ENCODE data around the gene FBXL3.
"Not testable (repeated sequence)": the region's sequence is repeated elsewhere in the genome, so short reads cannot be mapped to it uniquely, and the experiment has no call there.

The FBXL3 gene

GRCh38 chr13:76968041-76968440, 58.9 kb downstream of the FBXL3 start:
- Mint-ChIP-seq H3K4me1 (ENCODE audit: low read depth) (no peaks in the 10 kb centered on the region), H3K36me3 (ENCODE audit: low read depth) (no peaks in the 10 kb centered on the region), H3K9me3 (no peaks in the 10 kb centered on the region), H3K27me3 (ENCODE audit: low read depth) (peaks cover 22% of the 10 kb centered on the region), H3K27ac (no peak overlapping the region), H3K4me3 (no peak overlapping the region)
- no peak for DNase-seq (ENCODE audit: low spot score)

GRCh38 chr13:76967031-76967430, 59.9 kb downstream of the FBXL3 start:
- no peak for DNase-seq (ENCODE audit: low spot score)
- Mint-ChIP-seq H3K9me3 (no peaks in the 10 kb centered on the region), H3K4me1 (ENCODE audit: low read depth) (no peaks in the 10 kb centered on the region), H3K36me3 (ENCODE audit: low read depth) (no peaks in the 10 kb centered on the region), H3K27me3 (ENCODE audit: low read depth) (peaks cover 12% of the 10 kb centered on the region), H3K4me3 (no peak overlapping the region), H3K27ac (no peak overlapping the region)

DNA sequence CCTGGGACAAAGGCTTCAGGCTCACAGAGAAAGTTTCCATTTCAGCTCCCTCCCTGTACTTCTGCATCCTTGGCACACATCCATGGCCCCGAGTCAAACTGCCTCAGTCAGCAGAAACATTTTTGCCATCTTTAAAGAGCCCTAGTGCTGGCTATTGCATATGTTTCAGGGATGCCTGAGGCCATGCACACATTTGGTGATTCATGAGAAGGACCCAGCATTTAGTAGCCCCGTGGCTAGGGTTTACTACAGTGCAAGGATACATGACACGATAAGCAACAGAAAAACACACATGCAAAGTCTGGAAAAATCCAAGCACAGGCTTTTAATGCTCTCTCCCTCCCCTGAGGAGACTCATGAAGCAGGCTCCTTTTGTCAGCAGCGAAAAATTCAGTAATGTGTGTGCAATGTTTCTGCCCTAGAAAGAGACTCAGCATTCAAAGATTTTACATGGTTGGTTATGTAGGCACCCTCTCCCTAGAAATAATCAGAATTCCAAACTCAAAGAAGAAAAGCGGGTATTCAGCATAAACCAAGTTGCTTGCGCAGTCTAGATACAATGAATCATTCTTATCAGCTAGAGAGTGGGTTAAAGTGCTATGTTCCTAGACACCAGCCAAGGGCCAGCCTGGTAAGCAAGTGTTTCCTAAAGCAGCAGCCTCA, 61.1 kb downstream of the FBXL3 start:
- Mint-ChIP-seq H3K4me3 (no peak overlapping the region), H3K9me3 (peaks cover 5% of the 10 kb centered on the region), H3K27me3 (ENCODE audit: low read depth) (peaks cover 9% of the 10 kb centered on the region), H3K27ac (no peak overlapping the region), H3K4me1 (ENCODE audit: low read depth) (no peaks in the 10 kb centered on the region), H3K36me3 (ENCODE audit: low read depth) (peaks cover 1% of the 10 kb centered on the region)
- DNase-seq (ENCODE audit: low spot score), result no peak

DNA sequence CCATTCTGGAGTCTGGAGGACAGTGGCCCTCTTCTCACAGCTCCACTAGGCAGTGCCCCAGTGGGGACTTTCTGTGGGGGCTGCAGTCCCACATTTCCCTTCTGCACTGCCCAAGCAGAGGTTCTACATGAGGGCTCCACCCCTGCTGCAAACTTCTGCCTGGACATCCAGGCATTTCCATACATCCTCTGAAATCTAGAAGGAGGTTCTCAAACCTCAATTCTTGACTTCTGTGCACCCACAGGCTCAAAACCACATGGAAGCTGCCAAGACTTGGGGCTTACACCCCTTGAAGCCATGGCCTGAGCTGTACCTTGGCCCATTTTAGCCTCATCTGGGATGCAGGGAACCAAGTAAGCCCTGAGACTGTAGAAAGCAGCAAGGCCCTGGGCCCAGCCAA, 67.2 kb downstream of the FBXL3 start:
- not testable (repeated sequence) for H3K4me3 Mint-ChIP-seq; DNase-seq (ENCODE audit: low spot score); H3K4me1 Mint-ChIP-seq (ENCODE audit: low read depth); H3K27ac Mint-ChIP-seq; H3K36me3 Mint-ChIP-seq (ENCODE audit: low read depth); H3K27me3 Mint-ChIP-seq (ENCODE audit: low read depth)
- peaks cover 27% of the 10 kb centered on the region for H3K9me3 Mint-ChIP-seq

GRCh38 chr13:76958841-76959432, 68.0 kb downstream of the FBXL3 start:
- Mint-ChIP-seq H3K4me3 (no peak overlapping the region), H3K27ac (no peak overlapping the region), H3K9me3 (peaks cover 27% of the 10 kb centered on the region), H3K27me3 (ENCODE audit: low read depth) (no peaks in the 10 kb centered on the region), H3K36me3 (ENCODE audit: low read depth) (peaks cover 1% of the 10 kb centered on the region), H3K4me1 (ENCODE audit: low read depth) (no peaks in the 10 kb centered on the region)
- DNase-seq (ENCODE audit: low spot score), result no peak

- Mint-ChIP-seq H3K4me3 (no peak overlapping the region), H3K36me3 (ENCODE audit: low read depth) (no peaks in the 10 kb centered on the region), H3K27ac (no peak overlapping the region), H3K27me3 (ENCODE audit: low read depth) (no peaks in the 10 kb centered on the region), H3K4me1 (ENCODE audit: low read depth) (no peaks in the 10 kb centered on the region), H3K9me3 (peaks cover 20% of the 10 kb centered on the region)
- no peak for DNase-seq (ENCODE audit: low spot score)
Observed at GRCh38 chr13:76955661-76956060, 71.3 kb downstream of the FBXL3 start.

Data from T-helper 2 cell treated with Interferon-gamma antibody and Interleukin-4, amounts not matched to agents 5 μg/mL and 100 μg/mL, for 36 hours (primary cell).